Measurements from ENCODE around the gene DNAJC5. TPM values are rescaled to one million over a fixed set of nuclear protein-coding genes. Genes with fewer than 3 reads are reported as not detected.

The DNAJC5 gene
- total and polyA plus RNA-seq, 2 experiments from 2014 or later: 7.1 to 33.5 TPM

DNA sequence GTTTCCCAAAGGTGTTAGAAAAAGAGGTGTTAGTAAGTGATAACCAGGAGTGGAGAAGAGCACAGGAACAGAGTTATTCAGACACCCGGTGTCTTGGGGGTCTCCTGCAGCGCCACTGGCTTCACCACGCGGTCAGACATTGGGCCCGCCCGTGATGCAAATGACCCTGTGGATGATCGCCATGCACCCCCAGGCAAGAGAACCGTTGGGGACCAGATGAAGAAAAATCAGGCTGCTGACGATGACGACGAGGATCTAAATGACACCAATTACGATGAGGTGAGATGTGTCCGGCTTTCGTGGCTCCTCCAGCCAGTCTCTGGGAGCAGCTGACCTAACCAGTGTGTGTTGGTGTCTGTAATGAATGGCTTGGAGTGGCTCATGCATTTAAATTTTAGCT is 88.0 kb downstream of the DNAJC5 start (continued):
- TF ChIP-seq, protein P1, sequence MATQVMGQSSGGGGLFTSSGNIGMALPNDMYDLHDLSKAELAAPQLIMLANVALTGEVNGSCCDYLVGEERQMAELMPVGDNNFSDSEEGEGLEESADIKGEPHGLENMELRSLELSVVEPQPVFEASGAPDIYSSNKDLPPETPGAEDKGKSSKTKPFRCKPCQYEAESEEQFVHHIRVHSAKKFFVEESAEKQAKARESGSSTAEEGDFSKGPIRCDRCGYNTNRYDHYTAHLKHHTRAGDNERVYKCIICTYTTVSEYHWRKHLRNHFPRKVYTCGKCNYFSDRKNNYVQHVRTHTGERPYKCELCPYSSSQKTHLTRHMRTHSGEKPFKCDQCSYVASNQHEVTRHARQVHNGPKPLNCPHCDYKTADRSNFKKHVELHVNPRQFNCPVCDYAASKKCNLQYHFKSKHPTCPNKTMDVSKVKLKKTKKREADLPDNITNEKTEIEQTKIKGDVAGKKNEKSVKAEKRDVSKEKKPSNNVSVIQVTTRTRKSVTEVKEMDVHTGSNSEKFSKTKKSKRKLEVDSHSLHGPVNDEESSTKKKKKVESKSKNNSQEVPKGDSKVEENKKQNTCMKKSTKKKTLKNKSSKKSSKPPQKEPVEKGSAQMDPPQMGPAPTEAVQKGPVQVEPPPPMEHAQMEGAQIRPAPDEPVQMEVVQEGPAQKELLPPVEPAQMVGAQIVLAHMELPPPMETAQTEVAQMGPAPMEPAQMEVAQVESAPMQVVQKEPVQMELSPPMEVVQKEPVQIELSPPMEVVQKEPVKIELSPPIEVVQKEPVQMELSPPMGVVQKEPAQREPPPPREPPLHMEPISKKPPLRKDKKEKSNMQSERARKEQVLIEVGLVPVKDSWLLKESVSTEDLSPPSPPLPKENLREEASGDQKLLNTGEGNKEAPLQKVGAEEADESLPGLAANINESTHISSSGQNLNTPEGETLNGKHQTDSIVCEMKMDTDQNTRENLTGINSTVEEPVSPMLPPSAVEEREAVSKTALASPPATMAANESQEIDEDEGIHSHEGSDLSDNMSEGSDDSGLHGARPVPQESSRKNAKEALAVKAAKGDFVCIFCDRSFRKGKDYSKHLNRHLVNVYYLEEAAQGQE (IDR thresholded peaks at IDR 0.05; ENCODE audit: unreplicated experiment): no peak
- TF ChIP-seq CREB1 (CRISPR knock-in tag; IDR thresholded peaks at IDR 0.05; ENCODE audit: low read depth): no peak
- TF ChIP-seq, protein P2, sequence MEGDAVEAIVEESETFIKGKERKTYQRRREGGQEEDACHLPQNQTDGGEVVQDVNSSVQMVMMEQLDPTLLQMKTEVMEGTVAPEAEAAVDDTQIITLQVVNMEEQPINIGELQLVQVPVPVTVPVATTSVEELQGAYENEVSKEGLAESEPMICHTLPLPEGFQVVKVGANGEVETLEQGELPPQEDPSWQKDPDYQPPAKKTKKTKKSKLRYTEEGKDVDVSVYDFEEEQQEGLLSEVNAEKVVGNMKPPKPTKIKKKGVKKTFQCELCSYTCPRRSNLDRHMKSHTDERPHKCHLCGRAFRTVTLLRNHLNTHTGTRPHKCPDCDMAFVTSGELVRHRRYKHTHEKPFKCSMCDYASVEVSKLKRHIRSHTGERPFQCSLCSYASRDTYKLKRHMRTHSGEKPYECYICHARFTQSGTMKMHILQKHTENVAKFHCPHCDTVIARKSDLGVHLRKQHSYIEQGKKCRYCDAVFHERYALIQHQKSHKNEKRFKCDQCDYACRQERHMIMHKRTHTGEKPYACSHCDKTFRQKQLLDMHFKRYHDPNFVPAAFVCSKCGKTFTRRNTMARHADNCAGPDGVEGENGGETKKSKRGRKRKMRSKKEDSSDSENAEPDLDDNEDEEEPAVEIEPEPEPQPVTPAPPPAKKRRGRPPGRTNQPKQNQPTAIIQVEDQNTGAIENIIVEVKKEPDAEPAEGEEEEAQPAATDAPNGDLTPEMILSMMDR (conservative IDR thresholded peaks at IDR 0.05; ENCODE audit: low read depth in 2 of 2): no peak
- no peak for TF ChIP-seq JUNB (IDR thresholded peaks at IDR 0.05; ENCODE audit: unreplicated experiment)
- no peak for TF ChIP-seq EZH2phosphoT487 (IDR thresholded peaks at IDR 0.05; ENCODE audit: unreplicated experiment)
- TF ChIP-seq, protein P3, sequence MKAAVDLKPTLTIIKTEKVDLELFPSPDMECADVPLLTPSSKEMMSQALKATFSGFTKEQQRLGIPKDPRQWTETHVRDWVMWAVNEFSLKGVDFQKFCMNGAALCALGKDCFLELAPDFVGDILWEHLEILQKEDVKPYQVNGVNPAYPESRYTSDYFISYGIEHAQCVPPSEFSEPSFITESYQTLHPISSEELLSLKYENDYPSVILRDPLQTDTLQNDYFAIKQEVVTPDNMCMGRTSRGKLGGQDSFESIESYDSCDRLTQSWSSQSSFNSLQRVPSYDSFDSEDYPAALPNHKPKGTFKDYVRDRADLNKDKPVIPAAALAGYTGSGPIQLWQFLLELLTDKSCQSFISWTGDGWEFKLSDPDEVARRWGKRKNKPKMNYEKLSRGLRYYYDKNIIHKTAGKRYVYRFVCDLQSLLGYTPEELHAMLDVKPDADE (IDR thresholded peaks at IDR 0.05): no peak
- no peak for TF ChIP-seq EZH2 (IDR thresholded peaks at IDR 0.05; ENCODE audit: low read depth, unreplicated experiment)

MicroRNAs within 50 kb of the gene (microRNA counts, 767-probe panel; counts per million panel counts)
- microRNA hsa-miR-1914-5p: not detected
- not detected for microRNA hsa-miR-647
- not detected for microRNA hsa-miR-941

Small RNAs within 50 kb of the gene (microRNA-seq; reads per million reads assigned to microRNA genes)
- gene MIR1914 (1.1 reads per million), gene MIR647 (not detected), gene MIR941-1 (not detected), gene MIR941-2 (not detected), gene MIR941-3 (not detected), gene MIR941-4 (not detected), gene MIR941-5 (not detected)

Small RNAs within 50 kb of the gene (small RNA-seq; reads per million reads assigned to genes)
- gene MIR647 (ENCODE audit: low replicate concordance): not detected
- not detected for gene MIR941-2 (ENCODE audit: low replicate concordance)
- not detected for gene MIR941-4 (ENCODE audit: low replicate concordance)
- not detected for gene MIR941-5 (ENCODE audit: low replicate concordance)
- not detected for gene RNU1-134P (ENCODE audit: low replicate concordance)

Other genes with a start within 250 kb of the DNAJC5 start
- gene STMN3, start 241.7 kb upstream of the DNAJC5 start, total RNA-seq (2014; rRNA removed; shearing (Covaris generic)): 42.7 and 61.3 TPM in 2 replicates
- gene STMN3, start 241.7 kb upstream of the DNAJC5 start, polyA plus RNA-seq (2016; fragmentation: Nextera tagmentation; extraction: Ambion mirVana): 28.6 and 29.7 TPM in 2 replicates
- gene RTEL1, start 236.8 kb upstream of the DNAJC5 start, total RNA-seq (2014; rRNA removed; shearing (Covaris generic)): 26.5 and 34.5 TPM in 2 replicates
- gene RTEL1, start 236.8 kb upstream of the DNAJC5 start, polyA plus RNA-seq (2016; fragmentation: Nextera tagmentation; extraction: Ambion mirVana): 13.5 and 14.2 TPM in 2 replicates
- 0.28 and 3.8 TPM in 2 replicates for gene TNFRSF6B, start 198.5 kb upstream of the DNAJC5 start, total RNA-seq (2014; rRNA removed; shearing (Covaris generic))
- gene TNFRSF6B, start 198.5 kb upstream of the DNAJC5 start, polyA plus RNA-seq (2016; fragmentation: Nextera tagmentation; extraction: Ambion mirVana): not detected in 2 replicates
- gene ARFRP1, start 187.2 kb upstream of the DNAJC5 start, total RNA-seq (2014; rRNA removed; shearing (Covaris generic)): 19.0 and 24.6 TPM in 2 replicates
- 16.7 and 18.6 TPM in 2 replicates for gene ARFRP1, start 187.2 kb upstream of the DNAJC5 start, polyA plus RNA-seq (2016; fragmentation: Nextera tagmentation; extraction: Ambion mirVana)
- gene ZGPAT, start 187.1 kb upstream of the DNAJC5 start, total RNA-seq (2014; rRNA removed; shearing (Covaris generic)): 25.5 and 39.2 TPM in 2 replicates
- 21.5 and 25.0 TPM in 2 replicates for gene ZGPAT, start 187.1 kb upstream of the DNAJC5 start, polyA plus RNA-seq (2016; fragmentation: Nextera tagmentation; extraction: Ambion mirVana)
- gene LIME1, start 158.5 kb upstream of the DNAJC5 start, total RNA-seq (2014; rRNA removed; shearing (Covaris generic)): 3.6 and 12.2 TPM in 2 replicates
- gene LIME1, start 158.5 kb upstream of the DNAJC5 start, polyA plus RNA-seq (2016; fragmentation: Nextera tagmentation; extraction: Ambion mirVana): 4.7 and 7.4 TPM in 2 replicates
- gene SLC2A4RG, start 155.3 kb upstream of the DNAJC5 start, total RNA-seq (2014; rRNA removed; shearing (Covaris generic)): 33.8 and 42.0 TPM in 2 replicates
- gene SLC2A4RG, start 155.3 kb upstream of the DNAJC5 start, polyA plus RNA-seq (2016; fragmentation: Nextera tagmentation; extraction: Ambion mirVana): 22.8 and 25.3 TPM in 2 replicates
- gene ZBTB46, start 63.9 kb upstream of the DNAJC5 start, total RNA-seq (2014; rRNA removed; shearing (Covaris generic)): 23.0 and 26.9 TPM in 2 replicates
- gene ZBTB46, start 63.9 kb upstream of the DNAJC5 start, polyA plus RNA-seq (2016; fragmentation: Nextera tagmentation; extraction: Ambion mirVana): 3.2 TPM in 2 replicates
- gene ABHD16B, start 33.6 kb upstream of the DNAJC5 start, total RNA-seq (2014; rRNA removed; shearing (Covaris generic)): not detected in 2 replicates
- not detected in 2 replicates for gene ABHD16B, start 33.6 kb upstream of the DNAJC5 start, polyA plus RNA-seq (2016; fragmentation: Nextera tagmentation; extraction: Ambion mirVana)
- 103 and 104 TPM in 2 replicates for gene TPD52L2, start 29.9 kb upstream of the DNAJC5 start, total RNA-seq (2014; rRNA removed; shearing (Covaris generic))
- gene TPD52L2, start 29.9 kb upstream of the DNAJC5 start, polyA plus RNA-seq (2016; fragmentation: Nextera tagmentation; extraction: Ambion mirVana): 39.5 and 40.2 TPM in 2 replicates
- gene UCKL1, start 61.3 kb downstream of the DNAJC5 start, total RNA-seq (2014; rRNA removed; shearing (Covaris generic)): 46.5 and 56.8 TPM in 2 replicates
- 82.5 and 89.3 TPM in 2 replicates for gene UCKL1, start 61.3 kb downstream of the DNAJC5 start, polyA plus RNA-seq (2016; fragmentation: Nextera tagmentation; extraction: Ambion mirVana)
- gene ZNF512B, start 74.8 kb downstream of the DNAJC5 start, total RNA-seq (2014; rRNA removed; shearing (Covaris generic)): 21.4 and 28.8 TPM in 2 replicates
- gene ZNF512B, start 74.8 kb downstream of the DNAJC5 start, polyA plus RNA-seq (2016; fragmentation: Nextera tagmentation; extraction: Ambion mirVana): 6.0 and 6.1 TPM in 2 replicates
- 2.8 and 7.3 TPM in 2 replicates for gene SAMD10, start 84.5 kb downstream of the DNAJC5 start, total RNA-seq (2014; rRNA removed; shearing (Covaris generic))
- 2.1 and 3.2 TPM in 2 replicates for gene SAMD10, start 84.5 kb downstream of the DNAJC5 start, polyA plus RNA-seq (2016; fragmentation: Nextera tagmentation; extraction: Ambion mirVana)
- 73.5 and 79.9 TPM in 2 replicates for gene PRPF6, start 86.0 kb downstream of the DNAJC5 start, total RNA-seq (2014; rRNA removed; shearing (Covaris generic))
- gene PRPF6, start 86.0 kb downstream of the DNAJC5 start, polyA plus RNA-seq (2016; fragmentation: Nextera tagmentation; extraction: Ambion mirVana): 53.8 and 56.2 TPM in 2 replicates
- gene C20orf204, start 141.1 kb downstream of the DNAJC5 start, total RNA-seq (2014; rRNA removed; shearing (Covaris generic)): 0.73 and 0.85 TPM in 2 replicates
- gene C20orf204, start 141.1 kb downstream of the DNAJC5 start, polyA plus RNA-seq (2016; fragmentation: Nextera tagmentation; extraction: Ambion mirVana): 0.68 and 0.82 TPM in 2 replicates
- 0.21 TPM in 1 of 2 replicates, not detected in the other for gene SOX18, start 154.5 kb downstream of the DNAJC5 start, total RNA-seq (2014; rRNA removed; shearing (Covaris generic))
- gene SOX18, start 154.5 kb downstream of the DNAJC5 start, polyA plus RNA-seq (2016; fragmentation: Nextera tagmentation; extraction: Ambion mirVana): not detected in 2 replicates
- 15.0 and 21.0 TPM in 2 replicates for gene TCEA2, start 168.1 kb downstream of the DNAJC5 start, total RNA-seq (2014; rRNA removed; shearing (Covaris generic))
- gene TCEA2, start 168.1 kb downstream of the DNAJC5 start, polyA plus RNA-seq (2016; fragmentation: Nextera tagmentation; extraction: Ambion mirVana): 54.4 and 58.9 TPM in 2 replicates
- gene RGS19, start 184.4 kb downstream of the DNAJC5 start, total RNA-seq (2014; rRNA removed; shearing (Covaris generic)): 15.0 and 19.7 TPM in 2 replicates
- 12.5 and 13.1 TPM in 2 replicates for gene RGS19, start 184.4 kb downstream of the DNAJC5 start, polyA plus RNA-seq (2016; fragmentation: Nextera tagmentation; extraction: Ambion mirVana)
- gene OPRL1, start 185.0 kb downstream of the DNAJC5 start, total RNA-seq (2014; rRNA removed; shearing (Covaris generic)): 0.74 and 1.1 TPM in 2 replicates
- gene OPRL1, start 185.0 kb downstream of the DNAJC5 start, polyA plus RNA-seq (2016; fragmentation: Nextera tagmentation; extraction: Ambion mirVana): 0.24 and 0.27 TPM in 2 replicates
- gene LKAAEAR1, start 189.3 kb downstream of the DNAJC5 start, total RNA-seq (2014; rRNA removed; shearing (Covaris generic)): 1.1 TPM in 1 of 2 replicates, not detected in the other
- gene LKAAEAR1, start 189.3 kb downstream of the DNAJC5 start, polyA plus RNA-seq (2016; fragmentation: Nextera tagmentation; extraction: Ambion mirVana): 1.8 and 2.4 TPM in 2 replicates
- gene NPBWR2, start 212.4 kb downstream of the DNAJC5 start, total RNA-seq (2014; rRNA removed; shearing (Covaris generic)): not detected in 2 replicates
- gene NPBWR2, start 212.4 kb downstream of the DNAJC5 start, polyA plus RNA-seq (2016; fragmentation: Nextera tagmentation; extraction: Ambion mirVana): not detected in 2 replicates